ENCODE results near the gene SRC.

SRC gene

GRCh38 chr20:37351689-37352607, 6.0 kb downstream of the SRC start:
- DNase-seq: no peak

GRCh38 chr20:37352608-37352980, 6.7 kb downstream of the SRC start:
- DNase-seq: no peak

GRCh38 chr20:37353285-37353849, 7.4 kb downstream of the SRC start:
- DNase-seq: no peak

GRCh38 chr20:37354210-37355195, 8.6 kb downstream of the SRC start:
- DNase-seq: no peak

GRCh38 chr20:37355252-37356180, 9.6 kb downstream of the SRC start:
- no peak for DNase-seq

GRCh38 chr20:37356387-37356786, 10.4 kb downstream of the SRC start:
- no peak for DNase-seq

GRCh38 chr20:37356961-37357371, 11.0 kb downstream of the SRC start:
- DNase-seq: no peak

GRCh38 chr20:37357481-37358365, 11.8 kb downstream of the SRC start:
- no peak for DNase-seq

GRCh38 chr20:37358366-37359150, 12.6 kb downstream of the SRC start:
- no peak for DNase-seq

GRCh38 chr20:37359331-37359730, 13.4 kb downstream of the SRC start:
- DNase-seq: no peak

- DNase-seq: no peak
These were observed 13.9 kb downstream of the SRC start for GRCh38 chr20:37359836-37360235.

GRCh38 chr20:37360391-37361115, 14.6 kb downstream of the SRC start:
- no peak for DNase-seq

GRCh38 chr20:37361336-37361735, 15.4 kb downstream of the SRC start:
- no peak for DNase-seq

- DNase-seq: no peak
These were observed 16.4 kb downstream of the SRC start for GRCh38 chr20:37362231-37362792.

- DNase-seq: no peak
These were observed 16.9 kb downstream of the SRC start for GRCh38 chr20:37362821-37363220.

GRCh38 chr20:37363221-37364012, 17.5 kb downstream of the SRC start:
- DNase-seq: no peak

GRCh38 chr20:37364013-37364926, 18.3 kb downstream of the SRC start:
- DNase-seq: no peak

Data from SHP77 (cell line).